HG02938 (cell line): ENCODE measurements around the gene PTPRG.
"Not testable (repeated sequence)": the region's sequence is repeated elsewhere in the genome, so short reads cannot be mapped to it uniquely, and the experiment has no call there.

ENCODE experiments used
- ATAC-seq: cut with Tn5 transposase; IDR thresholded peaks from one replicate; pipeline ENCODE4 v1.9.1; 2021; ENCODE audit warnings: mild to moderate bottlenecking, moderate library complexity; ENCODE audit not compliant: unreplicated experiment

PTPRG gene

DNA sequence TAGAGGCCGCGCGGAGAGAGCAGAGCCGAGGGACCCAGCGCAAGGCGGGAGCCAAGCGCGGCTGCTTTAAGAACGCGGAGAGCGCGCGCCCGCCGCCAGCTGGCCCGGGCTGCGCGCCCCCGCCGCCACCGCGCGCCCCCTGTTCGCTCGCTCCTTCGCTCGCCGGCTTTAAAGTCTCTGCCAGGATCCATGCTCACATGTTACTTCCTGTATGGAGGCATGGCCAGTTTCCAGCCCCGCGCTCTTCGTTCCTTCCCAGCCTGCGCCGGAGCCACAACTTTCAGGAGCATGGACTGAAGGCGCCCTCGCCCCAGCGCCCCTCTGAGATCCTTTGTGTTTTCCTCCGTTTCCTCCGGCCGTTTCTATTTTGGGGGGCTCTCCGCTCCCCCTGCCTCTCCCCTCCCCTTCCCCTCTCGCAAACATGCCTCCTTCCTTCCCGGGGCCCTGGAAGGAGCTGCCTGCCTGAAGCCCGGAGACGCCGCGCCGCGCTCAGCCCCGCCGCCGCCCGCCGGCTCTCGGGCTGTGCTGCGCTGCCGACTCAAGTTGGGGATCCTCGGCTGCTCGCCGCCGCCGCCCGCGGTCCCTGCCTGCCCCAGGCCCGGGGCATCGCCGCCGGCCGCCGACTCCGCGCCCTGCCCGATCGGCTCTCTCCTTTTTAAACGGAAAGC lies at the start of gene PTPRG:
Gene PTPRG (plus strand): TSS at position 198 of the 668 bp plus-strand sequence. CDS start 717 bp downstream, outside the sequence.
- ATAC-seq, result peak; percentile 48

DNA sequence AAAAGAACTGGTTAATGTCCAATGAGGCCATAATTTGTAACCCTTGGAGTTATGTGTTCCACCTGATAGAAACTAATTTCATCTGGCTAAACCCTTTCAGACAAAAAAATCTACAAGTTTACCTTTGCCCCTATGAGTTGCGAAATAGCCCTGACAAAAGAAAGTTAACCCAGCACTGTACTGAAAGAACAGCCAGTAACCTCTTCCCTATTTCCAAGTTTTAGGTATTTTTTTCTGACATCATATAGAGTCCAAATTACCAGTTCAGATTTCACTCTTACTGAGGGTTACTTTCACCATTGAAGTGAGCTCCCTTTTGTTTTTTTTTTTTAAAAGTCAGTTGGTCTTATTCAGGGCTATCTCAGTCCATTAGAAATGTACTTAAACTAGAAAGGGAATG lies 42.8 kb upstream of the PTPRG start:
- no peak for ATAC-seq

DNA sequence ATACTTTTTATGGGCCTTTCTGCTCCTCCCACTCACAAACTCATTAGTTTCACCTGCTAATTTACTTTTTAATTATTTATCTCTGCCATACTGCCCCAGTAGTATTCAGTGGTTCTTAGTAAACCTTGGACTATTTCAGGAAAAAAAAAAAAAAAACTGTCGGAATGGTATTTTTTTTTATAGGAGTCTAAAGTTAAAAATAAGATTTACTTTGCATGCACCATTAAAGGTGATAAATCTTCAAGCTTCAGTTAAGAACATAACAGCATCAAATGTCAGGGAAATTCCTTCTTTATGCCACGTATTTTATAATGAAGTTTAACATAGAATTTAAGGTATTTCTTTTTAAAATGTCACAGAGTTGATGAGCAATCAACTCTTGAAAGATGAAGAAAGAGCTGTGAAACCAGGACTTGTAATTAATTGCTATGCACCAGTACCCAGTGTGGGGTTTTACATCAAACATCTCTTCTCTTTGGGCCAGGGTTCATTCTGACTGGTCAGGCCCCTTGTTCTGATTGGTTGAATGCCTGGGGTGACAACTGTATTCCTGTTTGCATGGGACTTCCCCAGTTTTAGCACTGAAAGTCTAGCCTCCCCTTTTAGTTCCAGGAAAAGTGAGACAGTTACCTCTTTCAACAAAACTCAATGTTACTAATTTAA lies 40.3 kb upstream of the PTPRG start:
- peak; percentile 96 for ATAC-seq

DNA sequence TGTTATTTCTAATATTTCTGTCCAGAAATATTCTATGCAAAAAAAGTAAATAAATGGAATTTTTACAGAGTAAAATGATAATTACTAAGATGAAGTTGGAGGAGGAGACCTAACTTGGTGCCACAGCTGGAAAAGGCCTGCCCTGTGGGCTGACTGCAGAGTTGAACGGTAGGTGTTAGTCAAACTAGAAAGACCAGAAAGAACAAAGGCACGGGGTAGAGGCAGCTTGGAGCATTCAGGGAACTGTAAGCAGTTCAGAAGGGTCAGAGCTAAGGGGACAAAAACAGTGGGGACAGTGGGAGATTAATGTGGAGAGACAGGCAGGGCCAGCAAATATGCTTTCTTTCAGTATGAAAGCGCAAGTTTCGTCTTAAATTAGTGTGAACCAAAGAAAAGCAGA lies 39.3 kb upstream of the PTPRG start:
- ATAC-seq, result no peak

DNA sequence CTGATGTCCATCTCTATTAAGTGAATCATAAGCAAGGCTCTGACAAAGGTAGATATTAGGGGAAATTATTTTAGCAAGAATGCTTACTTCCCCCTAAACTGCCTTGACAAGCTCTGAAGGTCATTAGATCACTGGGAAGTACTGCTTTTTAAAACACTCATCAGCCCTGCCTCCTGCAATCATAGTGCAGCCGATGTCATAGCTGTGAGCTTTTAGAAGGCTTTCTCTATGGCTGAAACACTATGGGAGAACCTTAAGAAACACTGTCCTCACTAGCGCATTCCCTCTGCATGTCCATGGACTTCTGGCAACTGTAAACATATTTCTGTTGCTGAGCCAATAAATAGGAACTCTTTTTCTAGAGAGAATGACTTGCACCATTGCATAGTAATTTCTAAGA lies 38.7 kb upstream of the PTPRG start:
- ATAC-seq, result no peak

DNA sequence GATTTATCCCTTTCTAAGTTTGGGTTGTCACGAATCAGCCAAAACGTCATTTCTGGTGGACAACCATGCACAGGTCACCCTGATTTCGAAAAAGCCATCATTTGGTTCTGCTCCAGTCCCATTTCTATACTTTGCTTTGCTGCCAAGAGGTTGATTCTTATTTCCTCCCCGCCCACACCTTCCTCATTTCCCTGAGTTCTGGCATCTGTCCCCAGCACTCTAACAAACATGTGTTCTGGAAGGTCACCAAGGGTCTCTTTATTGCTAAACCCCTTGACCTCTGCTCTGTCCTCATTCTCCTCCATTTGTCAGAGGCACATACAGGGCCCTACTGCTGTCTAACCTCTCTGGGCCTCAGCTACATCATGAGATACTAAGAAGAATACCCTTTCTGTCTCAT lies 36.4 kb upstream of the PTPRG start:
- ATAC-seq, result no peak

DNA sequence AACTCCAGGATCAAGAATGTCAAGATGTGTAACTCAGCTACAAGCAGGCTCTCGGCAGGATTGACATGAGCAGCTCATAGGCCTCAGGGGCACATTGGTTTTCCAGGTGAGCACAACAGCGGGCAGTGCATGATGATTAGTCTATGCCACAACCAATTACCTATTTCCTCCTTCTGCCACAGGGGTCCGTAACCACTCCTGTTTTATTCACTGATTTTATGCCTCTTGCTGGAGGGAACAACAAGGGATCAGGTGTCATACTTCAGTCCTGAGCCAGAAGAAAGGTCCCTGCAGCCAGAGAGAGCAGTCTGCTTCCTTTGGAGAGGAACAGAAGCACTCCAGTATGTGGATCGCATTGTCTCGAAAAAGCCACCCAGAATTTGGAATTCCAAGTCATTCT lies 35.1 kb upstream of the PTPRG start:
- no peak for ATAC-seq

DNA sequence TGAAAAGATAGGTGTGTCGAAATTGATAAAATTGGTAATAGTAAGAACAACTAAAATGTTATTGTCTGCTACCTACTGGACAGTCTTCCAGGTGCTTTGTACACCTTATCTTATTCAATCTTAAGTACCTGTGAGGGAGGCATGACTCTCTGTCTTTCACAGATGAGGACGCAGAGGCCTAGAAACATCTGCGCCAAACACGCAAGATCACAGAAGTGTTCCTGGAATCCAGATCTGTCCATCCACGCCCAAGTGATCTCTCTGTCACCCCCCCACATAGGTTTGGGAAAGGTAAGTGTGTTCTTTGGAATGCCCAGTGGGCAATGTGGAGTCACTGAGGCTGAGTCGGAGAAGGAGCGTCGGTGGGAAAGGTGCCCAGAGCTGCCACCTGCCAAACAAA lies 34.4 kb upstream of the PTPRG start:
- ATAC-seq, result no peak

DNA sequence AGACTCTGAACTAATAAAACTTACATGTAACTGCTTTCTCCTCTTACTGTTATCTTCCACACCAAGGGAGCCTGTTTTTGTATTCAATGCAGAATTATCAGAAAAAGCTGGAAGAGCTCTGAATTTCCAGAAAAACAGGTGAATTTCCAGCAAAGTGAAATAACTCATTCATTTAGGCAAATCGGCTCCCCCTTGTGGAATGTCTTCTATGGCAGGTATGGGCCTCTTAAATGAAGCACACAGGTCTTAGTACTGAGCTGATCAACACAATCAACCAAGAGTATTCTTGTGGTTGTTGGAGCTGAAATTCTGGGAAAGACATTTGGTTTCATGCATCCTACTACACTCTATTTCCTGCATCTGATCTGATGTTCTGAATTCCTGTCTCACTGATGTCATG lies 31.0 kb upstream of the PTPRG start:
- no peak for ATAC-seq

DNA sequence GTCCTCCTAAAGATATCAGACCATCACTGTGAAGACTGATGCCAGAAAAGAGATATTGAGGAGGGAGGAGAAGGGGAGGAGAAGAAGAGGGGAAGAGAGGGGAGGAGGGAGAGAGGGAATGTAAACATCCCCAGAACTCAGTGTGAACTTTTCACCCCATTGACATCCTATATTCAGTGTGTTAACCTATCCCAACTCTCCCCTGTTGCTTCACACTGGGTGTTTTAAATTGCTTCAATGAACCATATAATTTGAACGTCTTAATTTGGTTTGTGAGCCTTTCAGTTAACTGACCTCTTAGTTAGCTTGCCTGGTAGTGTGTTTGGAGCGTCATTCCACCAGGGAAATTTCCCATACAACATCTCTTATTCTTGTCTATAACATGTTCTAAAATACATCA lies 29.8 kb upstream of the PTPRG start:
- no peak for ATAC-seq

DNA sequence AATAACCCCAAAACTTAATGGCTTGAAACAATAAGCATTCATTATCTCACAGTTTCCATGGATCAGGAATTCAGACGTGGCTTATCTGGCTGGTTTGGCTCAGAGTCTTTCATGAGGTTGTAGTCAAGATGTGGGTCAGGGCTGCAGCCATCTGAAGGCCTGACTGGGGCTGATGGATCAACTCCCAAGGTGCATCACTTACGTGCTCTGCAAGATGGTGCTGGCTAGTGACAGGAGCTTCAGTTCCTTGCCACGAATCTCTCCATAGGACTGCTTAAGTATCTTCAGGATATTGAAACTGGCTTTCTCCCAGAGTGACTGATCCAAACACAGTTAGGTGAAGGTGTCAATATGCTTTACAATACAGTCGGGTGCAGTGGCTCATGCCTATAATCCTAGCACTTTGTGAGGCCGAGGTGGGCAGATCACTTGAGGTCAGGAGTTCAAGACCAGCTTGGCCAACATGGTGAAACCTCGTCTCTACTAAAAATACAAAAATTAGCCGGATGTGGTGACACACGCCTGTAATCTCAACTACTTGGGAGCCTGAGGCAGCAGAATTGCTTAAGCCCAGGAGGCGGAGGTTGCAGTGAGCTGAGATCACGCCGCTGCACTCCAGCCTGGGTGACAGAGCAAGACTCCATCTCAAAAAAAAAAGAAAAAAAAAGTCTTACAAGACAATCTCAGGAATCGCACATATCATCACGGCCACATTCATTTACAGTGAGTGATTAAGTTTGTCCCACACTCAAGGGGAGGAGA lies 28.5 kb upstream of the PTPRG start:
- no peak for ATAC-seq

DNA sequence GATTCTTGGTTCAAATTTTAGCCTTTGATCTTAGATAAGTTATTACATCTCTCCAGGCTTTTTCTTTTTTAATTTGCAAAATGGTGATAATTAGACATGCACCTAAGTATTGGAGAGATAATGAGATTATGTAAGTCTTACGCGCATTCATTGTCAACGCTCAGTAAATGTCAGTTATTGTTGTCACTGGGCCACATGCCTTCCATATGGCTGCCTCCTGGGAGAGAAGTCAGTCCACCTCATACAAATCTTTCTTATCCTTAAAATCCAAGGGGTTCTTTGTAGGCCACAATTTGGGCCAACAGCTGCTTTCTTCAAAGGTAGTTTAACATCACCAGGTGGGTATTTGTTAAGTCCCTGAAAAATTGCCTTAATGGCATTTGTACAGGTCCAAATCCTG lies 25.5 kb upstream of the PTPRG start:
- ATAC-seq, result no peak

DNA sequence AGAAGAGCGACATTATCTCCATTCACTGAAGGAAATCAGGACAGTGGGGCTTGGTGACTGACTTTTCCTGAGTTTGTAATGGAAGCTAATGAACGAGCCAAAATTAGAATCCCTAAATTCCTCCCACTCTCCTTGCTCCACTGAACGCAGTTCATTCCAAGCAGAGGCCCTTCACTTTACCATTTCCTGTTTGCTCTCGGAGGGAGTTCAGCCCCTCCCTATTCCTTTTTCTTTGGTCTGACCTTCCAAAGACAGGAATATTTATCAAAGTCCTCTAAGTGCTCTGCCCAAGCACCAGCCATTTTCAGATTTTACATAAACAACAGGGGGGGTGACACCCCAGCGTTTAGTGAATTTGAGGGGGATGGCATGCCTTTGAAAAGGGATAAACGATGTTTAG lies 24.0 kb upstream of the PTPRG start:
- no peak for ATAC-seq

DNA sequence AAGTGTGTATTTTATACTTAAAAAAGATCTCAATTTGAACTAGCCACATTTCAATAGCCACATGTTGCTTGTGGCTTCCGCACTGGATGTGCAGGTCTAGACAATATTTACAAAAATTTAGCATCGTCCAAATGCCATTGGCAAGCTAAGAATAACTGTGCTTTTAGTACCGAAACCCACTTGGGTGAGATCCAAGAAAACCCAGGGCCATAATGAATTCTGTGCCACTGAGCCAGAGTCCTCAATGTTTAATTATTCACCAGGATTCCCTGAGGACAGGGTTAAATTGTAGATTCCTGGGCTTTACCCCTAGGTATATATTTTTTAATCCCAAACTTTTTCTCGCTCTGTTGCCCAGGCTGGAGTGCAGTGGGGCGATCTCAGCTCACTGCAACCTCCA lies 22.9 kb upstream of the PTPRG start:
- no peak for ATAC-seq

DNA sequence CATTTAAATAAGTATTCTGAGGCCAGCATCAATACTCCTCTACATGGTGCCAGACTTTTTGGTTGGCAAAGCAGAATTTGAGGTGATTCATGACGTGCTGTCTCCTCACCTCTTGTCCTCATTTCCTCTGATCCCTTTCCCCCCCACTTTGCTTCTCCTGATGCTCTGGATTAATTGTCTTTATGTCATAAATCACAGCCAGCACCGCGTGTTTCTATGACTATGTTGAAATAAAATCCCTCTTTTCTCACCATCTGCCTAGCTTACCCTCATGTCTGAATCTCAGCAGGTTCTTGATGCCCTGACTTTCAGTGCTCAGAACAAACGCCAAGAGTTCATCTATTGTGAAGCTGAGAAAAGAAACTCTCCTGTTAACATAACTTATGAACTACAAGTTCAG lies 19.7 kb upstream of the PTPRG start:
- no peak for ATAC-seq

DNA sequence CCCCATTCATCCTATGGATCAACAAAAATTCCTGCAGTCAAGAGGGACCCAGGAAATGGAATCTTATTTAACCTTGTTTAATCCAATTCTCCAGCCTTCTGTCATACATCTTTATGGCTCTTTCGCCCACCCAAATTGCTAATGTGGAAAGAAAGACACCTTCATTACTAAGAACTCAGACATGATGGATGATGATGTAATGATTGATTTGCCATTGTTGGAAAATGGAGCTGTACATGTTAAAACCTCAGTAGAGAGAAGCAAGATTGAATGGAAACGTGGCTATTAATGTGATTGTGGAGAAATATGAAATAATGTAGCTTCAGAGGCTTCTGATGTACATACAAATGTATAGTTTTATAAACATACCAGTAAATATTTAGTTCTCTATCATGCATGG lies 15.7 kb upstream of the PTPRG start:
- ATAC-seq, result no peak

DNA sequence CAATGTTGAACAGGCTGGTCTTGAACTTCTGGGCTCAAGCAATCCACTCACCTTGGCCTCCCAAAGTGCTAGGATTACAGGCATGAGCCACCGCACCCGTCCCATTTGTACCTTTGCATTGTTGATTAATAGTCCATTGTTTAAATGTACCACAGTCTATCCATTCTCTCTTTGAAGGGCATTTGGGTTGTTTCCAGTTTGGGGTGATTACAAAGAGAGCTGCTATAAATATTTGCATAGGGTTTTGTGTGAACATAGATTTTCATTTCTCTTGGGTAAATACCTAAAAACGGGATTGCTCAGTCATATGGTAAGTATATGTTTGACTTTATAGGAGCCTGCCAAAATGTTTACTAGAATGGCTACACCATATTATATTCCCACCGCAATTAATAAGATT lies 13.7 kb upstream of the PTPRG start:
- no peak for ATAC-seq

DNA sequence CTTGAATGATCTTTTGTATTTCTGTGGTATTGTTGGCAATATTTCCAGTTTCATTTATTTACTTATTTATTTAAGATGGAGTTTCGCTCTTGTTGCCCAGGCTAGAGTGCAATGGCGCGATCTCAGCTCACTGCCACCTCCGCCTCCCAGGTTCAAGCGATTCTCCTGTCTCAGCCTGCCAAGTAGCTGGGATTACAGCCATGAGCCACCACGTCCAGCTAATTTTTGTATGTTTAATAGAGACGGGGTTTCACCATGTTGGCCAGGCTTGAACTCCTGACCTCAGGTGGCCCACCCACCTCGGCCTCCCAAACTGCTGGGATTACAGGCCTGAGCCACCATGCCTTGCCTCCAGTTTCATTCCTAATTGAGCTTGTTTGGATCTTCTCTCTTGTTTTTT lies 8.7 kb upstream of the PTPRG start:
- not testable (repeated sequence) for ATAC-seq

DNA sequence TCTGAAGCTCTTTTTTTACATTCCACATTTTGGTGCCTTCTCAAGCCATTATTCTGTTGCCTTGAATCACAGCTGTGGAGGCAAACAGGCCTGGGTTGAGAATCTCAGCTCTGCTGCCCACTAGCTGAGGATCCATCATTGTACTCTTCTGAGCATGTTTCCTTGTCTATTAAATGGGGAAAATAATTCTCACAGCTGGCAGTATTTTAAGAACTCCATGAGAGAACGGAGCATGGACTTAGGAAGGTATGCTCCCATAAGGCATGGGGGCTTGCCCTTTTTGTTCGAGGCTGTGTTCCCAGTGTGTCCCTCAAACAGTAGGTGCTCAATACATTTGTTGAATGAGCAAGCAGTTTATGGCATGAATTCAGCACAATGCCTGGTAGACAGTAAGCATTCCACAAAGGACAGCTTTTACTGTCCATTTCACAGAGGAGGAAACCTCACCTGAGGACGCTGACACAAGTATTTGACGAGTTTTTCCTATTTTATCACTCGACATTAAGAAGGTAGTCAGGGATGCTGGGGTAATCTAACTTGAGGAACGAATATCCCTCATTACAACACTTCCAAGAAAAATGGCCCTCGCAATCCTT lies 2.1 kb upstream of the PTPRG start:
- no peak for ATAC-seq

DNA sequence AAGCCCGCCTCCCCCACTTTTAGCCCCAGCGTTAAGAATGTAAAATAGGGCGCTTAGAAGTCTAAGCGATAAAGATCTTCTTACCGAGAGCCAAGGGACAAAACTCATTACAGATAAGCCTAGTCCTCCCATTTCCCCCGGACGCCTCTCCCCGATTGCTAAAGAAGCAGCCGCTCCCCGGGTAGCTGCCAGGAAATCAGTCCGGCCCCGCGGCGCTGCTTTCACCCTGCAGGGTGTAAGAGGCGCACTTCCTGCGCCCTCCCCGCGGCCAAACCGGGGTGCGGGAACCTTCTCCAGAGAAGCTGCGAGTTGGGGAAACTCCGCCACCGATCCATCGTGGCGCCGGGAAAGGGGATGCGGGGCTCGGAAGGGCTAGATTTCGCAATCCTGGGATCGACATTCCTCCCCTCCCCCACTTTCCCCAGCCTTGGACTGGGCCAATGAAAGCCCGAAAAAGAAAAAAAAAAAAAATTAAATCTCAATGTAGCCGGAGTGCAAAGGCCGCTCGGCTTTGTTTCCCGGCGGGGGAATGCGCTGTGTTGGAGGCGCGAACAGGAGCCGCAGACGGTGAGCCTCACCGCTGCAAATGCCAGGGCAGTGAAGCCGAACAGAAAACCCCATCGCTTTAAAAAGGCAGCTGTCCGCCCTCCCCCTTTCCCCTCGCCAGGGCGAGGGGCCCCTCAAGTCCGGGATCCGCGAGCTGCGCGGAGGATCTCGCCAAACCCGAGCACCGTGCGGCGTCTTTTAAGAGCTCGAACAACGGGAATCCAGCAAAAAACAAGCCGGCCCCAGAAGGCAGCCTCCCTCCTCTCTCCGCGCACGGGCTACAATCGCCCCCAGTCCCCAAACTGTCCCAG lies 626 bp upstream of the PTPRG start:
- peak; percentile 49 for ATAC-seq
